ENCODE results near the gene OTOR. TPM values are rescaled to one million over a fixed set of nuclear protein-coding genes. Genes with fewer than 3 reads are reported as not detected.
A peak's percentile ranks its signal among the peaks of the same experiment; 100 is the strongest.

OTOR gene
- total RNA-seq, 1 experiment from 2014 or later, result not detected

- no peak for DNase-seq (ENCODE audit: low read depth, low spot score)
- ATAC-seq, result no peak; the same call in 1 of the 2 replicates
- no peak overlapping the region for H3K27ac ChIP-seq (ENCODE audit: low read length)
- intact Hi-C loops (cut with micrococcal nuclease; ENCODE audit: unreplicated experiment) (no loop called here), in situ Hi-C loops (cut with HindIII; ENCODE audit: low pct_unique_long_range_greater_than_20kb, low sequenced_read_pairs) (no loop called here)
- no TSS peak for BruUV-seq (replicated peaks)
- ChIA-PET POLR2A (no interaction called here), CTCF (no interaction called here)
- no peaks in the 10 kb centered on the region for H3K36me3 ChIP-seq (ENCODE audit: control insufficient read depth, insufficient read depth, low read length)
- H3K4me1 ChIP-seq (ENCODE audit: control insufficient read depth, insufficient read depth, low read length), result no peaks in the 10 kb centered on the region
- no peaks in the 10 kb centered on the region for H3K9me3 ChIP-seq (ENCODE audit: control insufficient read depth, insufficient read depth, low read depth, low read length)
- peaks cover 7% of the 10 kb centered on the region for H3K27me3 ChIP-seq (ENCODE audit: control insufficient read depth, insufficient read depth, low read length)
- no peak overlapping the region for H3K4me3 ChIP-seq (ENCODE audit: low read depth in 2 of 2, low read length in 2 of 2)
- TF ChIP-seq REST (IDR thresholded peaks at IDR 0.05; ENCODE audit: insufficient read depth in 1 of 2, low read depth in 2 of 2, low read length in 1 of 2) (no peak), SIN3A (IDR thresholded peaks at IDR 0.05; ENCODE audit: borderline replicate concordance, insufficient read depth, low read depth, low read length) (no peak), CTCF (IDR thresholded peaks at IDR 0.05) (peak; percentile 21; the same call in 1 of the 2 replicates)
Observed at GRCh38 chr20:16747291-16747811, 807 bp upstream of the OTOR start.

GRCh38 chr20:16749573-16749972 is 1.4 kb downstream of the OTOR start:
- CTCF ChIA-PET, result no interaction called here
- Histone ChIP-seq H3K9me3 (ENCODE audit: control insufficient read depth, insufficient read depth, low read depth, low read length) (no peaks in the 10 kb centered on the region), H3K36me3 (ENCODE audit: control insufficient read depth, insufficient read depth, low read length) (no peaks in the 10 kb centered on the region), H3K27me3 (ENCODE audit: control insufficient read depth, insufficient read depth, low read length) (peaks cover 7% of the 10 kb centered on the region), H3K4me1 (ENCODE audit: control insufficient read depth, insufficient read depth, low read length) (no peaks in the 10 kb centered on the region), H3K4me3 (ENCODE audit: low read depth in 2 of 2, low read length in 2 of 2) (no peak overlapping the region), H3K27ac (ENCODE audit: low read length) (no peak overlapping the region)
- DNase-seq (ENCODE audit: low read depth, low spot score) (no peak), ATAC-seq (no peak)
- POLR2A ChIA-PET, result interaction anchor here (0.5 kb wide), 1 partner anchor 31 kb away, joined by 3 read pairs; no protein-coding TSS in a partner anchor
- no TSS peak for BruUV-seq (replicated peaks)
- in situ Hi-C loops (cut with HindIII; ENCODE audit: low pct_unique_long_range_greater_than_20kb, low sequenced_read_pairs), result no loop called here
- TF ChIP-seq CTCF (IDR thresholded peaks at IDR 0.05), result peak; percentile 40
- TF ChIP-seq SIN3A (IDR thresholded peaks at IDR 0.05; ENCODE audit: borderline replicate concordance, insufficient read depth, low read depth, low read length), result no peak
- no peak for TF ChIP-seq REST (IDR thresholded peaks at IDR 0.05; ENCODE audit: insufficient read depth in 1 of 2, low read depth in 2 of 2, low read length in 1 of 2)
- TF ChIP-seq POLR2AphosphoS5 (IDR thresholded peaks at IDR 0.05; ENCODE audit: low read depth, low read length), result no peak
- intact Hi-C loops (cut with micrococcal nuclease; ENCODE audit: unreplicated experiment), result no loop called here

Data from Panc1 (cell line).